Uterus (tissue), 2 donors: ENCODE data around the gene PTCD1.

Experiments used
- POLR2A ChIP-seq, 2 donors: fragments of 450-650 bp; IDR thresholded peaks; one replicate each; pipeline ENCODE4 v1.6.1; 2016; ENCODE audit warnings: antibody characterized with exemption in 2 of 2, mild to moderate bottlenecking in 1 of 2, moderate library complexity in 1 of 2
- TF ChIP-seq, protein P1 (sequence below), 4 experiments: fragments of 200-600 bp in 2 of 4; fragments of 450-650 bp in 2 of 4; sonication (generic) in 2 of 4; IDR thresholded peaks; one replicate each; pipeline ENCODE4 v1.5.1; 2016 to 2019; ENCODE audit warnings: antibody characterized with exemption in 4 of 4, mild to moderate bottlenecking in 2 of 4, moderate library complexity in 1 of 4

DNA sequence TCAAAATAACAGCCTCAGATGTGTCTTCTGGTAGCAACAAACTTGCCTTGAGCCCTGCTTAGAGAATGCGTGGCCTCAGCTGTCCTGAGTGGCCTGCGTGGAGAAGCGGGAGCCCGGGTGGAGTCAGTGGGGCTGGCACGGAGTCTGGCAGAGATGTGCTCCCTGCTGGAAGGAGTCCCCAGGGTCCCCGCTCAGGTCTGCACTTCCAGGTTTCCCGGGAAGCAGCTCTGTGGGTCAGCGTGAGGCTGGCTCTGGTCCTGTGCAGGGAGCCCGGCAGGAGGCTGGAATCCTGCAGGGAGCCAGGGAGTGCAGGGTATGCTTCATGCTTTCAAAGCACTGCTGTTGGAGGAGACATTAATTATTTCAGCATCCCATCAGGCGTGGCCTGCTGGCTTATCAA lies 10.3 kb upstream of the PTCD1 start:
- TF ChIP-seq, protein P1, sequence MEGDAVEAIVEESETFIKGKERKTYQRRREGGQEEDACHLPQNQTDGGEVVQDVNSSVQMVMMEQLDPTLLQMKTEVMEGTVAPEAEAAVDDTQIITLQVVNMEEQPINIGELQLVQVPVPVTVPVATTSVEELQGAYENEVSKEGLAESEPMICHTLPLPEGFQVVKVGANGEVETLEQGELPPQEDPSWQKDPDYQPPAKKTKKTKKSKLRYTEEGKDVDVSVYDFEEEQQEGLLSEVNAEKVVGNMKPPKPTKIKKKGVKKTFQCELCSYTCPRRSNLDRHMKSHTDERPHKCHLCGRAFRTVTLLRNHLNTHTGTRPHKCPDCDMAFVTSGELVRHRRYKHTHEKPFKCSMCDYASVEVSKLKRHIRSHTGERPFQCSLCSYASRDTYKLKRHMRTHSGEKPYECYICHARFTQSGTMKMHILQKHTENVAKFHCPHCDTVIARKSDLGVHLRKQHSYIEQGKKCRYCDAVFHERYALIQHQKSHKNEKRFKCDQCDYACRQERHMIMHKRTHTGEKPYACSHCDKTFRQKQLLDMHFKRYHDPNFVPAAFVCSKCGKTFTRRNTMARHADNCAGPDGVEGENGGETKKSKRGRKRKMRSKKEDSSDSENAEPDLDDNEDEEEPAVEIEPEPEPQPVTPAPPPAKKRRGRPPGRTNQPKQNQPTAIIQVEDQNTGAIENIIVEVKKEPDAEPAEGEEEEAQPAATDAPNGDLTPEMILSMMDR (IDR thresholded peaks at IDR 0.05): no peak
- no peak for TF ChIP-seq POLR2A (IDR thresholded peaks at IDR 0.05)
